ENCODE measurements around the gene ITGB2.

The ITGB2 gene

DNA sequence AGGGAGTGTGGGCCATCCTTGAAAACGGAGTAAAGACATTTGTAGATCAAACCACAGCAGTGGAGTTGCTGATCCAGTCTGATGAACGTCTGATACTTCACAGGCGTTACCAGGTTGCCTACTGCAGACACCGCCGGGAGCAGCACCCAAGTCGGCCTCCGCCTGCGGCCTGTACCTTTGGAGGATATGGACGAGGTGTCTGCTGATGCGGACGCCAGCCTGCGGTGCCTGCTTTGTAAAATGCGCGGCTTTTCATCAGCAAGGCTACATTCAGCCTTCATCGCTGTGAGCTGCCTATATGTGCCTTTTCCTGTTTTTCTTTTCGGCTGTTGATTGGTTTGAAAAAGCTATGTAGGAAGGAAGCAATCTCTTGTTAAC is 35.1 kb upstream of the ITGB2 start:
- Histone ChIP-seq H3K4me2 (ENCODE audit: low read length) (no peak overlapping the region), H2AFZ (ENCODE audit: low read depth, low read length) (no peak overlapping the region), H3K79me2 (ENCODE audit: low read length) (peaks cover 44% of the 10 kb centered on the region), H3K4me3 (ENCODE audit: low read length) (no peak overlapping the region), H3K9me3 (ENCODE audit: insufficient read depth, low read length) (no peaks in the 10 kb centered on the region), H3K36me3 (replicated peaks; ENCODE audit: low read depth, low read length) (peaks cover 2% of the 10 kb centered on the region), H3K27ac (ENCODE audit: low read length) (no peak overlapping the region), H3K27me3 (ENCODE audit: low read depth, low read length) (no peaks in the 10 kb centered on the region), H4K20me1 (ENCODE audit: insufficient read depth, low read length) (peaks cover 4% of the 10 kb centered on the region; the same call in 1 of the 2 replicates), H3K9ac (ENCODE audit: low read length) (no peak overlapping the region), H3K4me1 (ENCODE audit: low read length) (no peaks in the 10 kb centered on the region)
- no peak for TF ChIP-seq EZH2phosphoT487 (IDR thresholded peaks at IDR 0.05; ENCODE audit: low read depth)
- TF ChIP-seq, protein P1, sequence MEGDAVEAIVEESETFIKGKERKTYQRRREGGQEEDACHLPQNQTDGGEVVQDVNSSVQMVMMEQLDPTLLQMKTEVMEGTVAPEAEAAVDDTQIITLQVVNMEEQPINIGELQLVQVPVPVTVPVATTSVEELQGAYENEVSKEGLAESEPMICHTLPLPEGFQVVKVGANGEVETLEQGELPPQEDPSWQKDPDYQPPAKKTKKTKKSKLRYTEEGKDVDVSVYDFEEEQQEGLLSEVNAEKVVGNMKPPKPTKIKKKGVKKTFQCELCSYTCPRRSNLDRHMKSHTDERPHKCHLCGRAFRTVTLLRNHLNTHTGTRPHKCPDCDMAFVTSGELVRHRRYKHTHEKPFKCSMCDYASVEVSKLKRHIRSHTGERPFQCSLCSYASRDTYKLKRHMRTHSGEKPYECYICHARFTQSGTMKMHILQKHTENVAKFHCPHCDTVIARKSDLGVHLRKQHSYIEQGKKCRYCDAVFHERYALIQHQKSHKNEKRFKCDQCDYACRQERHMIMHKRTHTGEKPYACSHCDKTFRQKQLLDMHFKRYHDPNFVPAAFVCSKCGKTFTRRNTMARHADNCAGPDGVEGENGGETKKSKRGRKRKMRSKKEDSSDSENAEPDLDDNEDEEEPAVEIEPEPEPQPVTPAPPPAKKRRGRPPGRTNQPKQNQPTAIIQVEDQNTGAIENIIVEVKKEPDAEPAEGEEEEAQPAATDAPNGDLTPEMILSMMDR (IDR thresholded peaks at IDR 0.05; ENCODE audit: low read depth, low read length) = no peak

DNA sequence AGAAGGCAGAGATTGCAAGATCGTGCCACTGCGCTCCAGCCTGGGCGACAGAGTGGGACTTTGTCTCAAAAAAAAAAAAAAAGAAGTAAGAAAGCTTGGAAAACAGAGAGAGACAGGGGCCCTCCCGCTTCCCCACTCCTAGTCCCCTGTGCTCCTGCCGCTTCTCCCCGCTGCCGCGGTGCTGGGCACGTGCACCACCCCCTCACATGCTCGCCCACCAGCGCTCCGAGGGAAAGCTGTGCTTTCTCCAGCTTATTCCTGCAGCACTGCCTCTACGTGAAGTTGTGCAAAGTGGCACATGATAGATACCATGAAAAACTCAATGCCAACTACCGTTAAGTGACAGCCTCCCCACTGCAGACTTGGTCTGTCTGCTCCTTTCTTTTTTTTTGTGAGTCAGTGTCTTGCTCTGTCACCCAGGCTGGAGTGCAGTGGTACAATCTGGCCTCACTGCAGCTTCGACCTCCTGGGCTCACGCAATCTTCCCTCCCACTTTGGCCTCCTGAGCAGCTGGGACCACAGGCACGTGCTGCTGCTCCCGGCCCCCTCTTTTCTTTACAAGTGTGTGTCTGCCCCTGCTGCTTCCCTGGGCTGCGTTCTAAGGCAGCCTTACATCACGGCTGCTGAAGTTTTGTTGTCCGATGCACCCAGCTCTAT is 34.6 kb upstream of the ITGB2 start:
- no peak overlapping the region for H3K27ac ChIP-seq (ENCODE audit: low read length)
- H3K4me1 ChIP-seq (ENCODE audit: low read length) = no peaks in the 10 kb centered on the region
- peaks cover 48% of the 10 kb centered on the region for H3K79me2 ChIP-seq (ENCODE audit: low read length)
- H4K20me1 ChIP-seq (ENCODE audit: insufficient read depth, low read length) = peaks cover 8% of the 10 kb centered on the region
- H3K4me2 ChIP-seq (ENCODE audit: low read length) = no peak overlapping the region
- H3K9me3 ChIP-seq (ENCODE audit: insufficient read depth, low read length) = no peaks in the 10 kb centered on the region
- no peak overlapping the region for H2AFZ ChIP-seq (ENCODE audit: low read depth, low read length)
- peaks cover 2% of the 10 kb centered on the region for H3K36me3 ChIP-seq (replicated peaks; ENCODE audit: low read depth, low read length)
- H3K9ac ChIP-seq (ENCODE audit: low read length) = no peak overlapping the region
- no peak overlapping the region for H3K4me3 ChIP-seq (ENCODE audit: low read length)
- H3K27me3 ChIP-seq (ENCODE audit: low read depth, low read length) = no peaks in the 10 kb centered on the region
- TF ChIP-seq EZH2phosphoT487 (IDR thresholded peaks at IDR 0.05; ENCODE audit: low read depth) = no peak
- TF ChIP-seq, protein P1 (IDR thresholded peaks at IDR 0.05; ENCODE audit: low read depth, low read length) = no peak

DNA sequence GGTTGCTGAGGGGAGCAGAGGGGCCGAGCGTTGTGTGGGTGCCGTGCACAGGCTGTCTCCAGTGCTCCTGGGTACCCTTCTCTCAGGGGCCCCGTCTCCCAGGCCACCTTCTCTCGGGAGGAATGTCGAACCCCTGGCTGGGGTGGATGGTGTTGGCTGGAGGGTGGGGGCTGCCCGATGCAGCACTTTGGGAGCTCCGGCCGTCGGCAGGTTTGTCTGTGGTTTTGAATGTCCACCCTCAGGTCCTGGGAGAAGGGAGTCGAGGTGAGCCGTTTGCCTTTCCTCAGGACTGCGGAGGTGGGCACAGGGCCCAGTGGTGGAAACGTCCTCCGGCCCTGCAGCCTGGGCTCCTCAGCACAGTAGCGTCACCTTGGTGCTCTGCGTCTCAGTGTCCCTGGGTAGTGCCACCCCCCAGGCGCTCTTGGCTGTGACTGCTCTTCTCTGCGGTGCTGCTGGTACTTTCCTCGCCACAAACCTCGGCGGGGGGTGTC is 33.6 kb upstream of the ITGB2 start:
- Histone ChIP-seq H3K27me3 (ENCODE audit: low read depth, low read length) (no peaks in the 10 kb centered on the region), H3K4me3 (ENCODE audit: low read length) (no peak overlapping the region), H3K9ac (ENCODE audit: low read length) (no peak overlapping the region), H4K20me1 (ENCODE audit: insufficient read depth, low read length) (peaks cover 17% of the 10 kb centered on the region), H3K9me3 (ENCODE audit: insufficient read depth, low read length) (no peaks in the 10 kb centered on the region), H3K4me1 (ENCODE audit: low read length) (no peaks in the 10 kb centered on the region), H2AFZ (ENCODE audit: low read depth, low read length) (no peak overlapping the region), H3K79me2 (ENCODE audit: low read length) (peaks cover 57% of the 10 kb centered on the region), H3K27ac (ENCODE audit: low read length) (no peak overlapping the region), H3K36me3 (replicated peaks; ENCODE audit: low read depth, low read length) (peaks cover 2% of the 10 kb centered on the region), H3K4me2 (ENCODE audit: low read length) (no peak overlapping the region)
- TF ChIP-seq, protein P1 (IDR thresholded peaks at IDR 0.05; ENCODE audit: low read depth, low read length) = no peak
- TF ChIP-seq EZH2phosphoT487 (IDR thresholded peaks at IDR 0.05; ENCODE audit: low read depth) = no peak

- H4K20me1 ChIP-seq (ENCODE audit: insufficient read depth, low read length) = peaks cover 24% of the 10 kb centered on the region
- H3K9me3 ChIP-seq (ENCODE audit: insufficient read depth, low read length) = no peaks in the 10 kb centered on the region
- H2AFZ ChIP-seq (ENCODE audit: low read depth, low read length) = no peak overlapping the region
- no peak overlapping the region for H3K9ac ChIP-seq (ENCODE audit: low read length)
- H3K79me2 ChIP-seq (ENCODE audit: low read length) = peaks cover 65% of the 10 kb centered on the region
- no peak overlapping the region for H3K4me2 ChIP-seq (ENCODE audit: low read length)
- H3K27me3 ChIP-seq (ENCODE audit: low read depth, low read length) = no peaks in the 10 kb centered on the region
- no peak overlapping the region for H3K4me3 ChIP-seq (ENCODE audit: low read length)
- no peaks in the 10 kb centered on the region for H3K4me1 ChIP-seq (ENCODE audit: low read length)
- no peak for TF ChIP-seq EZH2phosphoT487 (IDR thresholded peaks at IDR 0.05; ENCODE audit: low read depth)
- TF ChIP-seq, protein P1 (IDR thresholded peaks at IDR 0.05; ENCODE audit: low read depth, low read length) = no peak
- H3K27ac ChIP-seq (ENCODE audit: low read length) = no peak overlapping the region
- H3K36me3 ChIP-seq (replicated peaks; ENCODE audit: low read depth, low read length) = peaks cover 2% of the 10 kb centered on the region
These were observed 32.9 kb upstream of the ITGB2 start for GRCh38 chr21:44953628-44954021.

All from OCI-LY3 (cell line).